Activated T-cell treated with anti-CD3 and anti-CD28 coated beads, Interleukin-2, amount 50 U/mL, for 24 hours (primary cell): ENCODE measurements around the gene ZMYND10.

Source experiments
- DNase-seq: peaks from one replicate; pipeline ENCODE4 v3.0.0-alpha.2; 2020
- H3K27ac Mint-ChIP-seq: 2 replicates; pipeline ENCODE4 v1.8.0; 2020; ENCODE audit warnings: mild to moderate bottlenecking, mixed read lengths
- H3K27me3 Mint-ChIP-seq: 2 replicates; pipeline ENCODE4 v1.8.0; 2020; ENCODE audit warnings: mixed read lengths
- H3K36me3 Mint-ChIP-seq: 2 replicates; pipeline ENCODE4 v1.8.0; 2020; ENCODE audit warnings: low read depth, mixed read lengths
- H3K4me1 Mint-ChIP-seq: 2 replicates; pipeline ENCODE4 v1.8.0; 2020; ENCODE audit warnings: low read depth, mixed read lengths
- H3K4me3 Mint-ChIP-seq: 2 replicates; pipeline ENCODE4 v1.8.0; 2020; ENCODE audit warnings: mild to moderate bottlenecking, moderate library complexity, mixed read lengths
- H3K9me3 Mint-ChIP-seq: 2 replicates; pipeline ENCODE4 v1.8.0; 2020; ENCODE audit warnings: mixed read lengths

The ZMYND10 gene

DNA sequence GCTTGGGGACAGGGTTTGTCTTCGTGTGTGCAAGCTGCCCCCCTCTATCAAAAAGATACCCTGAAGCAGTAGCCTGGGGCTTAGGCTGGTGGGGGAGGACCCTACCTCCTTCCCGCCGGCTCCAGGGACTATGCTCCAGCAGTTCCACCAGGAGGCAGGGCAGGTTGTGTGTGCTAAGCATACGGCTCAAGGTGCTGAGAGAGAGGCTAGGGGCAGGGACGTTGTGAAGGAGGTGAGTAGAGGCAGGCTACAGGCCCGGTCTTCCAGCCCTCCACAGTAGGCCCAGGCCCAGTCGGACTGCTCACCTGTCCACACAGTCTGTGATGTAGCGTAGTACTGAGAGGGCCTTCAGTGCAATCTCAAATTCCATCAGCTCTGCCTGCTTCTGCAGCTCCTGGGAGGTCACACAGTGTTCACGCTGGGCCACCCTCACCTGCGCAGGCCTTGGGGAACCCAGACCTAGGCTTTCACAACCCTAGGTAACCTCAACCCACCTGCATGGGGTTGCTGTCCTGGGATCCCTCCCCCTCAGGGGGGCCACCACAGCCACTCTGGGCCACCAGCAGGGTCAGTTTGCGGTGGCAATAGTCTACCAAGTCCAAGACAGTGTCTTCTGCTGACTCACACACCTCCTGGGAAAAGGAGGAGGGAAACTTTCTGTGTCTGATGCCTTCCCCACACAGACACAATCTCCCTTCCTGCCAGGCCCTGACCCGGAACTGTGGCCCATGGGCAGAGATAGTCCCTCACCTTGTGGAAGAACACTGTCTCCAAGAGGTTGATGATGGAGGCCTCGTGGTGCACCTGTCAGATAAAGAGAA lies 2.5 kb downstream of the ZMYND10 start:
- H3K4me3 Mint-ChIP-seq, result no peak overlapping the region
- no peaks in the 10 kb centered on the region for H3K27me3 Mint-ChIP-seq
- peaks cover 38% of the 10 kb centered on the region for H3K36me3 Mint-ChIP-seq
- peak overlapping the region; percentile 26 for H3K27ac Mint-ChIP-seq
- no peak for DNase-seq
- peaks cover 47% of the 10 kb centered on the region for H3K4me1 Mint-ChIP-seq
- no peaks in the 10 kb centered on the region for H3K9me3 Mint-ChIP-seq

DNA sequence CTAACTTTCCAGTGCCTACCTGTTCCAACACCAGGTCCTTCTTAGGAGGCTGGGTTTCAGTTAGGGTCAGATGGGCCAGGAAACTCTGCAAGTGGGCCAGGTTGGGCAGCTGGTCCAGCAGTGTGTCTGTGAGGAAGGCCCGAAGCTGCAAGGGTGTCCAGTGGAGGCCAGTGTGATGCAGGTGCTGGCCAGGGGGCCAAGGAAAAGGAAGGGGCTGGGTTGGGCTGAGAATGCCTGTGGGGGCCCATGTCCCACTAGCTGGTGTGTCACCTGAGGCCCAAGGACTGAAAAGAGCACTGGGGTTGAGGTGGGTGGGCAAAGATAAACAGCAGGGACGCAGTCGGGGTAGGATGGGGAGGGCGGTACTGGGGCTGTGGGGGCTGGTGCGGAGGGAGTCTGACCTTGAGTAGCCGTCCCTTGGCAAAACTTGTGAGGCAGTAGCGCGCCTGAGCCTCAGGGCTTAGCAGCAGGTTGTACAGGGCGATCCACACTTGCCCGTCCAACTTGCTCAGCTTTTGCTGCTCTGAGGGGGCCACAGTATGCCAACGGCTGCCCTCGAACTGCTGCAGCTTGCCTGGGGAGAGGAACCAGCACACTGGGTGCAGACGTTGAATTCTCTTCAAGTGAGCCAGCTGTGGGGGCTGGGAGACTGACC lies 3.4 kb downstream of the ZMYND10 start:
- no peaks in the 10 kb centered on the region for H3K27me3 Mint-ChIP-seq
- H3K36me3 Mint-ChIP-seq, result peaks cover 38% of the 10 kb centered on the region
- peak overlapping the region; percentile 94 for H3K4me3 Mint-ChIP-seq
- H3K27ac Mint-ChIP-seq, result no peak overlapping the region
- no peak for DNase-seq
- no peaks in the 10 kb centered on the region for H3K9me3 Mint-ChIP-seq
- peaks cover 39% of the 10 kb centered on the region for H3K4me1 Mint-ChIP-seq

DNA sequence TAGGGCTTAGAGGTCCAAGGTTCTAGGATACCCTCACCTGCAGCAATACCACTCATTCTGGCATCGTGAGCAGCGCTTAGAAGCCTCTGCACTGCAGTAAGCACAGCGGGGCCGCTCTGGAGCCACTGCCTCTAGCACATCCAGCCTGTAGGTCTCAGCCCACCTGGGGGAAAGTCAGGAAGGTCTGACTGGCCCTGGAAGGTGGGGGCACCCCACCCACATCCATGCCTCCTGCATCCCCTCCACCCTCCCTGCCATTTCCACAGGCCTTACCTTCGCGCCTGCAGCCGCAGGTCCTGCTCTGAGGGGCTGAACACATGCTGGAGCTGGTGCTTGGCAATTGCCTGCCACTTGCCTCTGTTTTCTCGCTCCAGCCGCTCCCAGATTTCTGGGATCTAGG lies 4.0 kb downstream of the ZMYND10 start:
- no peak for DNase-seq
- H3K36me3 Mint-ChIP-seq, result peaks cover 41% of the 10 kb centered on the region
- H3K4me3 Mint-ChIP-seq, result peak overlapping the region; percentile 94

DNA sequence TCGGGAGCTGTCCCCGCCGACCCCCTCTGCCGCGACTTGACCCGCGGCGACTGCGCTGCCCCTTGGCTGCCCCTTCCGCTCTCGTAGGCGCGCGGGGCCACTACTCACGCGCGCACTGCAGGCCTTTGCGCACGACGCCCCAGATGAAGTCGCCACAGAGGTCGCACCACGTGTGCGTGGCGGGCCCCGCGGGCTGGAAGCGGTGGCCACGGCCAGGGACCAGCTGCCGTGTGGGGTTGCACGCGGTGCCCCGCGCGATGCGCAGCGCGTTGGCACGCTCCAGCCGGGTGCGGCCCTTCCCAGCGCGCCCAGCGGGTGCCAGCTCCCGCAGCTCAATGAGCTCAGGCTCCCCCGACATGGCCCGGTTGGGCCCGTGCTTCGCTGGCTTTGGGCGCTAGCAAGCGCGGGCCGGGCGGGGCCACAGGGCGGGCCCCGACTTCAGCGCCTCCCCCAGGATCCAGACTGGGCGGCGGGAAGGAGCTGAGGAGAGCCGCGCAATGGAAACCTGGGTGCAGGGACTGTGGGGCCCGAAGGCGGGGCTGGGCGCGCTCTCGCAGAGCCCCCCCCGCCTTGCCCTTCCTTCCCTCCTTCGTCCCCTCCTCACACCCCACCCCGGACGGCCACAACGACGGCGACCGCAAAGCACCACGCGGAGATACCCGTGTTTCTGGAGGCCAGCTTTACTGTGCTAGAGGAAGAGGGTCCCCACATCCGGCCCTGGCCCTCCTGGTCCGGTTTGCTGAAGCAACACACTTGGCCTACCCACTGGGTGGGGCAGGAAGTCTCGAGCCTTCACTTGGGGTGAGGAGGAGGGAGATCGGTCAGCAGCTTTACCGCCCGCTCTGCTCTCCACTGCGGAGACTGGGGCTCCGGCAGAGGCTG lies 4.8 kb downstream of the ZMYND10 start, which contains the start of gene RASSF1:
TSS of gene RASSF1 (minus strand) at position 389 of the 882 bp plus-strand sequence. CDS start at position 358, 31 bp downstream.
- H3K27me3 Mint-ChIP-seq, result no peaks in the 10 kb centered on the region
- peaks cover 43% of the 10 kb centered on the region for H3K36me3 Mint-ChIP-seq
- no peaks in the 10 kb centered on the region for H3K9me3 Mint-ChIP-seq
- peak within 1 kb of the TSS; percentile 94 for H3K4me3 Mint-ChIP-seq
- peak; percentile 85 for DNase-seq
- H3K4me1 Mint-ChIP-seq, result peaks cover 40% of the 10 kb centered on the region
- H3K27ac Mint-ChIP-seq, result peak within 1 kb of the TSS; percentile 95

More for the DNA sequence above, 4.0 kb downstream of the ZMYND10 start:
- peaks cover 39% of the 10 kb centered on the region for H3K4me1 Mint-ChIP-seq
- no peaks in the 10 kb centered on the region for H3K9me3 Mint-ChIP-seq
- H3K27me3 Mint-ChIP-seq, result no peaks in the 10 kb centered on the region
- H3K27ac Mint-ChIP-seq, result peak overlapping the region; percentile 90

DNA sequence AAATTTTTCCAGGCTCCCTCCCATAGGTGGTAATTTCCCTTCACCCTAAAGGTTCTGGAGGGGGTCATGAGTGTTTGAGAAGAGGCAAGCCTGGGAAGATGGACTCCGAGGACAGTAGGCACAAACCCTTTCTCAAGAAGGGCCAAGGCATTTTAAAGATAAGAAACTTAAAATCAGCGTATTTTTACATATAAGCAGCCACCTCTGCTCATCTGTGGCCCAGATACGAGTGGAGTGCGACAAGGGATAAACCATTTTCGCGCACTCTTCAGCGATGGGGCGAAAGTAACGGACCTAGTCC lies 5.4 kb downstream of the ZMYND10 start:
- no peaks in the 10 kb centered on the region for H3K9me3 Mint-ChIP-seq
- H3K27ac Mint-ChIP-seq, result peak overlapping the region; percentile 95
- H3K27me3 Mint-ChIP-seq, result no peaks in the 10 kb centered on the region
- peaks cover 42% of the 10 kb centered on the region for H3K4me1 Mint-ChIP-seq
- no peak for DNase-seq
- H3K4me3 Mint-ChIP-seq, result peak overlapping the region; percentile 94
- peaks cover 48% of the 10 kb centered on the region for H3K36me3 Mint-ChIP-seq

DNA sequence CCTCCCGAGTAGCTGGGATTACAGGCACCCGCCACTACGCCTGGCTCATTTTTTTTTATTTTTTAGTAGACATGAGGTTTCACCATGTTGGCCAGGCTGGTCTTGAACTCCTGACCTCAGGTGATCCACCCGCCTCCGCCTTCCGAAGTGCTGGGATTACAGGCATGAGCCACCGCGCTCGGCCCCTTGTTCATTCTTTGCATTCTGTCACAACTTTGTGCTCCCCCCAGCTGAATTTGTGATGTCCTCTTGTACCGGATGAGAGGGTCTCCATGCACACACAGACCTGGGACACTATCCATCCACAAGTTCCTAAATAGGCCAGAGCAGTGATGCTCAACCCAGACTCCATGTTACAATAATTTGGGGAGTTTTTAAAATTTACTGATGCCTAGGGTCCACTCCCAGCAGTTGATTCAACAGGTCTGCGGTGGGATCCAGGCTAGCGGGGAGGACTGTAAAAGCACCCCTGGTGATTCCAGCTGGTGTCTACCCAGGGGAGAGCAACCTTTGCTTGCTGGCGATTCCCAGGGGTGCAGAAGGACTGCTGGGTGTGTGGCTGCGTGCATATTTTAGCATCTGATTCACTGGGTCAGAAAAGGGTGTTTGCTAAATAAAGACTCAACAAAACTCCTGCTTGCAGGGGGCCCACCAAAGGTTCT lies 5.9 kb downstream of the ZMYND10 start:
- H3K4me3 Mint-ChIP-seq, result peak overlapping the region; percentile 94
- no peak for DNase-seq
- H3K9me3 Mint-ChIP-seq, result no peaks in the 10 kb centered on the region
- peak overlapping the region; percentile 95 for H3K27ac Mint-ChIP-seq
- H3K36me3 Mint-ChIP-seq, result peaks cover 52% of the 10 kb centered on the region
- H3K27me3 Mint-ChIP-seq, result no peaks in the 10 kb centered on the region
- peaks cover 43% of the 10 kb centered on the region for H3K4me1 Mint-ChIP-seq

DNA sequence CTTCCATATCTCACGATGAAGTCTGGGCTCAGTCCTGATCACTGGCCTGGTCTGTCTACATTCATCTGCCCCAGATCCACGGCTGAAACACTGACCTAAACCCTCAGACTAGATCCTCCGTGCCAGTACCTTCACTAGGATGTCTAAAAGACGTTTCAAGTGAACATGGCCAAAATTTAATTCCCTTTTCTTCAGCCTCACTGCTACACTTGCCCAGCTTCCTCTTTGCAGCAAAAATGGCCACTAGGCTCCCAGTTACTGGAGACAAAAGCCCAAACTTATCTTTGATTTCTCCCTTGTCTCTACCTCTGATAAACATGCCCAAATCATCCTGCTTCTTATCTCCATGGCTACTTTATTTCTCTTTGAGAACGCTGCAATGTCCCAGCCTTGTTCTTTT lies 6.6 kb downstream of the ZMYND10 start:
- DNase-seq, result no peak
- H3K4me1 Mint-ChIP-seq, result peaks cover 50% of the 10 kb centered on the region
- H3K9me3 Mint-ChIP-seq, result no peaks in the 10 kb centered on the region
- peaks cover 58% of the 10 kb centered on the region for H3K36me3 Mint-ChIP-seq
- H3K27me3 Mint-ChIP-seq, result no peaks in the 10 kb centered on the region
- H3K4me3 Mint-ChIP-seq, result peak overlapping the region; percentile 94
- peak overlapping the region; percentile 95 for H3K27ac Mint-ChIP-seq

DNA sequence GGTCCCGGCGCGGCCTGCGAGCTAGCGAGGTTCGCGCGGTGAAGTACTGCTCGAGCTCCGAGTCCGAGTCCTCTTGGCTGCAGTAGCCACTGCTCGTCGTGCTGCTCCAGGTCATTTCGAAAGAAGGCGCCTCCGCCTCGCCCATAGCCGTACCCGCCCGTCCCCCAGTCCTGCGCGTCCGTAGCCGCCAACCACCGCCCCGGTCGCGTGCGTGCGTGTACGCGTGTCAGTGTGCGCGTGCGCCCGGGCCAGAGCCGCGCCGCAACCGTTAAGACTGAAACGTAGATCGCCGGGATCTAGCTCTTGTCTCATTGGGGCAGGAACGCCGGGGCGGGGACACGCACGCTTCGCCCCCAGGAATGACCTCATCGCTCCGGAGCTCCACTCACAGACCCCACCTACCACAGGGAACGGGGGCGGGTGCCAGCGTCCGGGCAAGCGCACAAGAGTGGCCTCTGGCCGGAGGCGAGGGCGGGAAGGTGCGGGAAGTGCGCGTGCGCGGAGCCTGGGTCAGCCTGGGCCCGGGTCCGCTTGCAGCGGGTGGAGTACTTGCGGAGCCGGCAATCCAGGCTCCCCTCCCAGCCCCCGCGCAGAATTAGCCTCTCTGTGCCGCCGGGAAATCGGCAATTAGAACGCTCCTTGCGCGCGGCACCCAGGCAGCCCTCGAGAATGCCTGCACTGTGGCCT lies 8.2 kb downstream of the ZMYND10 start:
- H3K9me3 Mint-ChIP-seq, result no peaks in the 10 kb centered on the region

DNA sequence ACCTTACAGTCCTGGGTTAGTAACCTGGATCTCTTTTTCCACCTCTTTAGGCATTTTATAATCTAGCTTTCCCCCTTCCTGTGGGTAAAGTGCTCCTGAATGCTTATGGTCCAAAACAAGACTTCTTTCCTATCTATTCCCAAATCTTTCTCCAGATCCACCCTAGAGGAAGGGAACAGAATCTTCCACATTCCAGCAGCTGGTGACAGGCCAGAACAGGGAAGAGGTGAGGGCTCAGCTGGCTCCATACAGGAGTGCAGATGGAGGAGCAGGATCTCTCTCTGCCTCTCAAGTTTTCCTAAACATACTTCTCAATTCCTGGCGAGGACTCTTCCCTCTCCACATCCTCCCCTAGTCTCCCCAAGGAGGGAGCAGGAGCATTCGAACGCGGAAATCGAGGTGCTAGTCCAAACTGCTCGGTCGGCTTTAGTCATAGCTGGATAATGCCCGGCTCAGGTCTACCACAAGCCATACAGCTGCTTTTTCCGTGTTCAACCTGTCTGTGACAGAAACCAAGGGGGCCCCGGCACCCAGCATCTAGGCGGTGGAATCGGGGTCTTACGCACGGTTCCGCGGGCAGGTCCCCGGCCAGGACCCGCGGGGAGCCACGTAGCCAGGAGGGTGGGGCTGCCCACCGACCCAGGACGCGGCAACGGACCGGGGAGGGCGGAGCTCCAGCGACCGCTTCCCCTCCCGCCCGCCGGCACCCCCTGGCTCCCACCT lies 8.9 kb downstream of the ZMYND10 start:
- Mint-ChIP-seq H3K27ac (peak overlapping the region; percentile 95), H3K4me3 (peak overlapping the region; percentile 94), H3K36me3 (peaks cover 82% of the 10 kb centered on the region), H3K9me3 (no peaks in the 10 kb centered on the region), H3K4me1 (peaks cover 64% of the 10 kb centered on the region), H3K27me3 (no peaks in the 10 kb centered on the region)
- no peak for DNase-seq

More for the DNA sequence above, 8.2 kb downstream of the ZMYND10 start:
- peaks cover 75% of the 10 kb centered on the region for H3K36me3 Mint-ChIP-seq
- DNase-seq, result peak; percentile 97
- no peaks in the 10 kb centered on the region for H3K27me3 Mint-ChIP-seq
- H3K4me3 Mint-ChIP-seq, result peak overlapping the region; percentile 94
- H3K4me1 Mint-ChIP-seq, result peaks cover 60% of the 10 kb centered on the region
- peak overlapping the region; percentile 95 for H3K27ac Mint-ChIP-seq

DNA sequence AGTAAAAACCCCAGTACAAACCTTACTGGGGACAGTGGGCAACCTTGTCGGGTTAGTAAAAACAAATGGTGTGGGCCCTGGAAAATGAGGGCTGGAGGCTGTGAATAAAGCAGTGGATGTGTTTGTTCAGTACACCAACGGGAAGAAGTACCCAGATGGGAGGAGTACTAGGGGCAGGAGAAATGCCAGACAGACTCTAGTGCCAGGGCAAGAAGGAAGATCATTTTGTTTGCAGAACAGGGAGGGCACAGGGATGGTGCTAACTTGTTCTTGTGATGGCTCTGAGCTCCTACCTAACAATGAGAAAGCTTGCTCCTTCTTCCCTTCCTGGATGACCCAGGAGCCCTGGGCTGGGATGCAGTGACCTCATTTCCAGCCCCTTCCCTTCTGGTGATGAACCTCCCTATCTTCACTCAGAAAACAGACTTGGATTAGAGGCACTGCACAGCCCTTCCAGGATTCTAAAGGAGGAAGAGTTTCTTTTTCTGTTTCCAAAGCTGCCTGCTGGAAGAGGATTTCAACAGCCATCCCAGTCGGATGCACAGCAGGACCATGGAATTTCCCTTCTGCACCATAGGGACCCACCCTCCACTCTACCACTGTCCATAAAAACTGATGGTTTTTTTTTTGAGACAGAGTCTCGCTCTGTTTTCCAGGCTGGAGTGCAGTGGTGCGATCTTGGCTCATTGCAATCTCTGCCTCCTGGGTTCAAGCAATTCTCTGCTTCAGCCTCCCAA lies 11.0 kb downstream of the ZMYND10 start:
- Mint-ChIP-seq H3K4me1 (peaks cover 50% of the 10 kb centered on the region), H3K36me3 (peaks cover 94% of the 10 kb centered on the region), H3K9me3 (no peaks in the 10 kb centered on the region), H3K27ac (peak overlapping the region; percentile 95), H3K4me3 (peak overlapping the region; percentile 60), H3K27me3 (no peaks in the 10 kb centered on the region)
- no peak for DNase-seq

DNA sequence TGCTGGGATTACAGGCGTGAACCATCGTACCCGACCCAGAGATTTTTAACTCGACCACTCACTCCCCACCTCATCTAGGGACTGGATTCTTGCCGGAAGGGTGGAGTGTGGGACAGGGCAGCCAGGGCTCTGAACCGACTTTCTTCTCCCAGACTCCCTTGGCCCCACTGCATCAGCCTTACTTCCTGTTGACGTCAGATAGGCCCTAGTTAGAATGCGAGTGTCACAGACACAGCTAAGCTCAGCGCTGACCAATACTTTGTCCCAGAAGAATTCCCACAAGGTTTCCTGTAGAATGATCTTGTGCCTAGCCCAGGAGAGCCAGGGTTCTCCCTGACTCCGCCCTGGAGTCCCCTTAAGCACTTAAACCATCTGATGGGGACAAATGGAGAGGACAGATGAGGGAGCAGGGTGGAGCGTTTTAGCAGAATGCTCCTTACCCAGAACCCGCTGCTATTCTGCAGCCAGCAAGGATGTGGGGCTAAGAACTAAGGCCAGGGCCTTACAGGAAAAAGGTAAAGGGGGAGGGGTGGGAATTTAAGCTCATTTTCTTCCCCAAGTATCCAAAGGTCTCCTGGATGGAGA lies 11.7 kb downstream of the ZMYND10 start:
- DNase-seq, result no peak
- Mint-ChIP-seq H3K4me3 (peak overlapping the region; percentile 60), H3K9me3 (no peaks in the 10 kb centered on the region), H3K27ac (peak overlapping the region; percentile 95), H3K4me1 (peaks cover 48% of the 10 kb centered on the region), H3K36me3 (peaks cover 94% of the 10 kb centered on the region), H3K27me3 (no peaks in the 10 kb centered on the region)

DNA sequence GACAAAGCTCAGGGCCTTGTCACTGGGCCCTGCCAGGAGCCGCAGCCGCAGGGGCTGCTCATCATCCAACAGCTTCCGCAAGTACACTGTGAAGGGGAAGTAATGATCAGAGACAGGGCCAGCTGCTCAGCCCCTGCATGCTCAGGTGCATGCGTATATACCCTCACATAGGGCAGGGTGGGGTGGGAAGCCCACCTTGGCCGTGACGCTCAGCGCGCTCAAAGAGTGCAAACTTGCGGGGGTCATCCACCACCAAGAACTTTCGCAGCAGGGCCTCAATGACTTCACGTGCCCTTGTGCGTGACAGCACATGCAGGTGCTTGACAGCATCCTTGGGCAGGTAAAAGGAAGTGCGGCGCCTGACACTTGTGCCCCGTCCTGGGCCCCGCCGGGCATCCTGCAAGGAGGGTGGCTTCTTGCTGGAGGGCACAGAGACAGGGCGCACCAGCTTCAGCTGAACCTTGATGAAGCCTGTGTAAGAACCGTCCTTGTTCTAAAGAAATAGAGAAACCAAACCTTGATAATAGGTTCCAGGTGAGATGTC lies 14.1 kb downstream of the ZMYND10 start:
- no peak overlapping the region for H3K27ac Mint-ChIP-seq
- H3K4me1 Mint-ChIP-seq, result peaks cover 54% of the 10 kb centered on the region
- H3K36me3 Mint-ChIP-seq, result peaks cover 90% of the 10 kb centered on the region
- H3K27me3 Mint-ChIP-seq, result no peaks in the 10 kb centered on the region
- H3K4me3 Mint-ChIP-seq, result no peak overlapping the region
- no peaks in the 10 kb centered on the region for H3K9me3 Mint-ChIP-seq
- no peak for DNase-seq
